Neural cell (in vitro differentiated cells): ENCODE measurements around the gene DGKD. TPM values are rescaled to one million over a fixed set of nuclear protein-coding genes. Genes with fewer than 3 reads are reported as not detected.

ENCODE experiments used
- H2AFZ ChIP-seq: fragments of 200-600, 300-800 bp; sonication (generic), shearing (Covaris generic); 2 replicates; pipeline ENCODE4 v1.6.0; 2014; ENCODE audit warnings: low read depth, mild to moderate bottlenecking, antibody characterized with exemption, low read length, moderate library complexity
- H3F3A ChIP-seq: fragments of 200-600 bp; shearing (Covaris generic); 2 replicates; pipeline ENCODE4 v1.6.1; 2016; ENCODE audit warnings: mild to moderate bottlenecking, moderate library complexity, mixed read lengths, antibody characterized with exemption, low read length; ENCODE audit not compliant: insufficient read depth, poor library complexity, severe bottlenecking
- H3K27ac ChIP-seq: fragments of 200-600, 300-800 bp; sonication (generic), shearing (Covaris generic); 2 replicates; pipeline ENCODE4 v1.5.1; 2014; ENCODE audit warnings: mild to moderate bottlenecking, low read length, moderate library complexity
- H3K27me3 ChIP-seq: fragments of 300-800, 200-600 bp; sonication (generic), shearing (Covaris generic); 2 replicates; pipeline ENCODE4 v1.6.0; 2014; ENCODE audit warnings: mild to moderate bottlenecking, low read depth, low read length, moderate library complexity; ENCODE audit not compliant: insufficient read depth
- H3K36me3 ChIP-seq: fragments of 300-800, 200-600 bp; sonication (generic), shearing (Covaris generic); 2 replicates; pipeline ENCODE4 v1.5.1; 2014; ENCODE audit warnings: mild to moderate bottlenecking, antibody characterized with exemption, low read length, moderate library complexity; ENCODE audit not compliant: insufficient read depth
- H3K4me2 ChIP-seq: fragments of 300-800, 200-600 bp; sonication (generic), shearing (Covaris generic); 2 replicates; pipeline ENCODE4 v1.6.0; 2014; ENCODE audit warnings: mild to moderate bottlenecking, low read length
- H3K4me3 ChIP-seq: fragments of 300-800, 200-600 bp; sonication (generic), shearing (Covaris generic); 2 replicates; pipeline ENCODE4 v1.5.1; 2014; ENCODE audit warnings: mild to moderate bottlenecking, low read length, moderate library complexity
- H3K79me2 ChIP-seq: fragments of 200-600 bp; shearing (Covaris generic); replicated peaks from 2 replicates; pipeline ENCODE4 v1.6.0; 2014; ENCODE audit warnings: mild to moderate bottlenecking, low read length, moderate library complexity; ENCODE audit not compliant: insufficient read depth
- H3K9ac ChIP-seq: fragments of 300-800, 200-600 bp; sonication (generic), shearing (Covaris generic); 2 replicates; pipeline ENCODE4 v1.6.1; 2016; ENCODE audit warnings: mild to moderate bottlenecking, low read length, mixed read lengths
- H3K9me2 ChIP-seq: fragments of 200-600 bp; shearing (Covaris generic); 2 replicates; pipeline ENCODE4 v1.6.1; 2016; ENCODE audit warnings: mild to moderate bottlenecking, low read length, mixed read lengths; ENCODE audit not compliant: insufficient read depth
- H3K9me3 ChIP-seq: fragments of 200-600, 300-800 bp; sonication (generic), shearing (Covaris generic); 2 replicates; pipeline ENCODE4 v1.6.1; 2016; ENCODE audit warnings: mild to moderate bottlenecking, mixed run types, low read length, moderate library complexity, mixed read lengths
- H4K20me1 ChIP-seq: fragments of 200-600 bp; shearing (Covaris generic); 2 replicates; pipeline ENCODE4 v1.6.1; 2016; ENCODE audit warnings: mild to moderate bottlenecking, mixed run types; ENCODE audit not compliant: insufficient read depth
- CTCF ChIP-seq: fragments of 450-650 bp; IDR thresholded peaks from 2 replicates; pipeline ENCODE4 v1.5.1; 2014; ENCODE audit warnings: antibody characterized with exemption, mild to moderate bottlenecking, moderate library complexity; ENCODE audit not compliant: poor library complexity, severe bottlenecking
- EP300 ChIP-seq: fragments of 450-650 bp; conservative IDR thresholded peaks from 2 replicates; pipeline ENCODE4 v1.6.1; 2014; ENCODE audit warnings: antibody characterized with exemption, mild to moderate bottlenecking, moderate library complexity; ENCODE audit not compliant: poor library complexity, severe bottlenecking
- EZH2 ChIP-seq: fragments of 200-600, 300-800 bp; shearing (Covaris generic), sonication (generic); IDR thresholded peaks from 2 replicates; pipeline ENCODE4 v1.6.1; 2014; ENCODE audit warnings: antibody characterized with exemption, low read length, borderline replicate concordance, mild to moderate bottlenecking; ENCODE audit not compliant: insufficient read depth, poor library complexity, severe bottlenecking
- MXI1 ChIP-seq: fragments of 450-650 bp; conservative IDR thresholded peaks from 2 replicates; pipeline ENCODE4 v1.6.1; 2014; ENCODE audit warnings: antibody characterized with exemption, mild to moderate bottlenecking; ENCODE audit not compliant: poor library complexity, severe bottlenecking
- POLR2AphosphoS5 ChIP-seq: IDR thresholded peaks from 2 replicates; pipeline ENCODE4 v1.6.1; 2012
- RAD21 ChIP-seq: fragments of 450-650 bp; conservative IDR thresholded peaks from 2 replicates; pipeline ENCODE4 v1.6.1; 2014; ENCODE audit warnings: antibody characterized with exemption, mild to moderate bottlenecking, moderate library complexity
- REST ChIP-seq: IDR thresholded peaks from 2 replicates; pipeline ENCODE4 v1.6.1; 2012; ENCODE audit warnings: borderline replicate concordance
- SMC3 ChIP-seq: fragments of 450-650 bp; conservative IDR thresholded peaks from 2 replicates; pipeline ENCODE4 v1.6.1; 2014; ENCODE audit warnings: antibody characterized with exemption, mild to moderate bottlenecking, moderate library complexity; ENCODE audit not compliant: poor library complexity
- TAF1 ChIP-seq: IDR thresholded peaks from 2 replicates; pipeline ENCODE4 v1.6.1; 2012; ENCODE audit warnings: low read depth
- polyA plus RNA-seq: library from polyadenylated mRNA; depleted of rRNA; stranded (reverse); fragments of >200 nt; gene quantifications from 2 replicates; pipeline ENCODE4 v1.2.3, GENCODE V29; 2014

Gene DGKD
- polyA plus RNA-seq, 1 donor from 2014 or later: 36.4 TPM

- Histone ChIP-seq H3K9me3 (no peaks in the 10 kb centered on the region), H3K9ac (no peak overlapping the region), H3K4me2 (no peak overlapping the region), H2AFZ (no peak overlapping the region), H4K20me1 (no peaks in the 10 kb centered on the region), H3K79me2 (no peaks in the 10 kb centered on the region), H3K9me2 (no peaks in the 10 kb centered on the region), H3K36me3 (no peaks in the 10 kb centered on the region), H3K27me3 (no peaks in the 10 kb centered on the region), H3F3A (no peaks in the 10 kb centered on the region), H3K27ac (no peak overlapping the region), H3K4me3 (no peak overlapping the region)
- TF ChIP-seq TAF1: no peak
- TF ChIP-seq CTCF: no peak
- no peak for TF ChIP-seq POLR2AphosphoS5
- no peak for TF ChIP-seq RAD21
- no peak for TF ChIP-seq EZH2
- TF ChIP-seq SMC3: no peak
- TF ChIP-seq REST: no peak
- TF ChIP-seq MXI1: no peak
- TF ChIP-seq EP300: no peak
Observed at GRCh38 chr2:233451950-233452349, 97.7 kb downstream of the DGKD start.

DNA sequence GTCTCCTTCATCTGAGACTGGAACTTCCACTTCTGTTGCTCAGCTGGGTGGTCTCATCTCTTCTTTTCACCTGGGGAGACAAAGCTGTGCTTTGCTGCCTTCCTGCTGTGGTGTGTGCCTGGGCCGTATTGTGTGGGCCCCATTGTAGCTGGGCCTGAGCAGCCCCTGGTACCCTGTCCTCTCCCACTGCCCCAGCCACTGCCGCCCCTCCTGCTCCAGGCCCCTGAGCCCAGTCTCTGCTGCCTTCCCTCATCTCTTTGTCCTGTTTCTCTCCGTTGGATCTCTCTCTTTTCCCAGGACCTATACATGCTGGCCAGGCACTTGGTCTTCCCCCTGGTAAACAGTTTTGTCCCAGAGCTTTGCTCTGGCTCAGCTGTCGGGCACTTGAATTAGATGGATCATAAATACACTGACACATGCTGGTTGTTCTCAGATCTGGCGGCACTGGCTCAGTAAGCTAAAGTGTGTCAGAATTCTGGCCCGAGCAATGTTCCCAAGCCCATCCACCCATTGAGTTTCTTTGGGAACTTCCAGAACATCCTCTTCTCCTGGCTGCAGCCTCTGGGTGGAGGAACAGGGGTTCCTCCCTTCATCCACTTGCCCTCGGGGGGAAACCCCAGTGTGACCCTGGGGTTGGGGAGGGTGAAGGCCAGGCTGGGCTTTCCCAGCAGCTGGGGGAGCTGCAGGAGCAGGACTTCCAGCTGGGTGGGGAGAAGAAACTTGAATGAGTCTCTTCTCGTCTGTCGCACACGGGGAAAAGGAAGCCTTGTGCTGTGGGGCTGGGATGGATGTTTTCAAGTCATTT, 99.0 kb downstream of the DGKD start:
- no peak overlapping the region for H3K4me3 ChIP-seq
- no peaks in the 10 kb centered on the region for H4K20me1 ChIP-seq
- TF ChIP-seq EP300: no peak
- TF ChIP-seq MXI1: no peak
- no peak for TF ChIP-seq EZH2
- no peak for TF ChIP-seq TAF1
- no peak for TF ChIP-seq POLR2AphosphoS5
- no peak for TF ChIP-seq RAD21
- TF ChIP-seq CTCF: no peak
- TF ChIP-seq REST: no peak
- TF ChIP-seq SMC3: no peak
- H2AFZ ChIP-seq: no peak overlapping the region
- no peaks in the 10 kb centered on the region for H3K79me2 ChIP-seq
- no peak overlapping the region for H3K4me2 ChIP-seq
- no peaks in the 10 kb centered on the region for H3K27me3 ChIP-seq
- no peaks in the 10 kb centered on the region for H3K36me3 ChIP-seq
- H3K9ac ChIP-seq: no peak overlapping the region
- H3F3A ChIP-seq: no peaks in the 10 kb centered on the region
- H3K27ac ChIP-seq: no peak overlapping the region
- H3K9me2 ChIP-seq: no peaks in the 10 kb centered on the region
- no peaks in the 10 kb centered on the region for H3K9me3 ChIP-seq
